HG03521 (cell line): Measurements from ENCODE around the gene INSL4.

Experiments used
- ATAC-seq: cut with Tn5 transposase; IDR thresholded peaks from one replicate; pipeline ENCODE4 v1.9.1; 2021; ENCODE audit warnings: mild to moderate bottlenecking, moderate library complexity; ENCODE audit not compliant: unreplicated experiment

The INSL4 gene

DNA sequence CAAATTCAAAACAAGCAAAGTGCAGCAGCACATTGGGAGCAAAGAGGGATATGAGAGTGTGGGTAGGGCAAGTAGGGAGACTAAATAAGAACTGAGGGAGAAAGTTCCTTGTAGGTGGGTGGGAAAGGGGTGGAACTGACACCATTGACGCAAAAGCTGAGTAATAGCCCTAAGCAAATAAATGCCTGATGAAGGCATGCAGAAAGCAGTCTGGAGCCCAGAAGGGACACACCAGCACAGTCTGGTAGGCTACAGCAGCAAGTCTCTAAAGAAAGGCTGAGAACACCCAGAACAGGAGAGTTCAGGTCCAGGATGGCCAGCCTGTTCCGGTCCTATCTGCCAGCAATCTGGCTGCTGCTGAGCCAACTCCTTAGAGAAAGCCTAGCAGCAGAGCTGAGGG is at the start of gene INSL4:
Gene INSL4, plus strand, starts transcription at position 208 of the 400 bp plus-strand sequence. Its CDS starts 105 bp downstream, at position 313.
- no peak for ATAC-seq

DNA sequence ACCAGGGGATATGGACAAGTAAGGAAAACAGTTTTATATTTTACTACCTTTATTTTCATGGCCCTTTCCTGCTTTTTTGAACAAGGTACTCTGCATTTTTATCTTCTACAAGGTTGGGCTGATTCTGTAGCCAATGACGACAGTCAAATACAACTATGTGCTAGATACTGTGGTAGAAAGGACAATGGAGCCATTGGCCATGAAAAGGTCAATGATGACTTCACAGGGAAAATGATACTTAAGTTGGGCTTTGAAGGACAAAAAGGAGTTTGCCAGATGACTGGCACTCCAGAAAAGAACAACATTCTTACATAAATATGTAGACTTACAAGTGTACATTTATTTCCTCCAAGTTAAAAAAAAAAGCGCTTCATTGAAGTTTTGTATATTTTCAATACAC is 46.4 kb upstream of the INSL4 start:
- ATAC-seq, result no peak

- ATAC-seq, result no peak
Measured at GRCh38 chr9:5185220-5185840, 45.9 kb upstream of the INSL4 start, which contains the start of gene INSL6. Gene INSL6, minus strand, starts transcription at chr9:5185639. Its CDS starts 37 bp downstream, at chr9:5185602.

DNA sequence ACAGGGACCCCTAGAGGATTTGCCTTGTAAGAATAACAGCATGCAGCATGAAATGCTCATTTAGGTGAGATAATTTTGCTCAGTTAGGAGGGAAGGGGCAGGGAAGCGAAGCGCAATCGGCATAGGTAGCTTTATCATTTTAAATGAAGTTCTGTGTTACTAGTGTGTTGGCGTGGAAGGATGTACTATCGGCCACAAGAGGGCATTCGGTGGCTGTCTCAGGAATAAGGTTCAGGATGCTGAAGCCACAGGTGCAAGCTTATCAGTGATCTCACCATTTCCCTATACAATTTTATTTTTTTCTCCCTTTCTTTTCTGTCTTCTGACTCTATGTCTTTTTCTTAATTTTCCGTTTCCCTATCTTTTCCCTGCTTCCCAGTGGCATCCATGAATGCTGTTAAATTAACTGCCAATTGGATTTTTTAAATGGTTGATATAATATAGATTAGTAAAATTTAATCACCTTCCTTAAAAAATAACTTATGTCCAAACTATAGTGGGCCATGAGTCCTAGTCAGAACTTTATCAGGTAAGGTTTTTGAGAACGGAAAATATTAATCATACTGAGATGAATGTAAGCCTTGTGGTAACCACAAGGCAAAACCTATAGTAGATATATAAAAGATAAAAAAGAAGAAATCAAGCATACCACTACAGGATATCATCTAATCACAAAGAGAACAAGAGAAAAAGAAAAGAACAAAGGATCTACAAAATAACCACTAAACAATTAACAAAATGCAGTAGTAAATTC is 44.6 kb upstream of the INSL4 start:
- no peak for ATAC-seq

DNA sequence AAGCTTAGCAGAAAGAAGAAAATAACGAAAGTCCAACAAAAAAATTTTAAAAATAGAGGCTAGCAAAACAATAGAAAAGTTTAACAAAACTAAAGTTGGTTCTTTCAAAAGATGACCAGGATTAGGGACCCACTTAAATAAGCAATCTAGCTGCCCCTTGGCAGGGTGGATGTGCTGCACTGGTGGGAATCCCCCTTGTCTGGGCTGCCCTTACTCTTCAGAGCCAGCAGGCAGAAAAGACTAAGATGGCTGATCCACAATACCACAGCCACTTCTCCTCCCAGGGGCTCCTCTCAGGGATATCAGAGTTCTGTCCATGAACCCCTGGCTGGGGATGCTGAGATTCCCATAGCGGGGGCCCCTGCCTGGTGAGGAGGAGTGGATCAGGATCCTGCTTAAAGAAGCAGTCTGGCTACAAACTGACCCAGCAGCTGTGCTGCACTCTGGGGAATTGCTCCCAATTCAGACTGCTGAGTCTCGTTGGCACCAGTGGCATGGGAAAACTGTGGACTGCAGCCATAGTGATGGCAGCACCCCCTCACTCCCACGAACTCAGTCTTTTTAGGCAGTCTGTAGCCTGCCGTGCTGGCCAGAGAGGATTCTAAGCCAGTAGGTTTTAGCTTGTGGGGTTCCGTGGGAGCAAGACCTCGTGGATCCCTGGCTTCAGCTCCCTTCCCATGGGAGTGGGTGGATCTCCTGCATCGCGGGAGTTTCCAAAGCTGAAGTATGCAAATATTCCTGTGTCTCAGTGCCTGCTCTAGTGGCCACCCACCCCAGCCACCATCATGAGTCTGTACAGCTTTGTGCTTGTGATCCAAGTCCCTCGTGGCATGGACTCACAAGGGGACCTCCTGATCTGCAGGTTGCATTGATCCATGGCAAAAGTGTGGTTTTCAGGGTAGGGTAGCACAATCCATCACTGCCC is 42.9 kb upstream of the INSL4 start:
- no peak for ATAC-seq

DNA sequence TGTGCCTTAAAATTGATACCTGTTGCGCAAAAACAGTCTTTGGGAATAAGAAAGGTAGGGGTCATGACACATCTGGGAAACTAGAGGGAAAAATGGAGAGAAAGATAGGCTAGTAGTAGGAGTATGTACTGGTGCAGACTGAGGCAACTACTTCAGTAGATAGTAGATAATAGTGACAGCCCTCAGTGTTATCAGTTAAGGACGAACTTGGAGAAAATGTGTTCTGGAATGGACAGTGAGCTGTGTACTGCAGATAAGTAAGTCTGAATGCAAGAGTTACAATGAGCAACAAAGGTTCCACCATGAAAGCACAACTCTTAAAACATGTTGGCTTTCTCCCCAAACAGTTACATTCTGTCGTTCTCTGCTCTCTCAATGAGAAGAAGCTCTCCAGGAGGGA is 39.2 kb upstream of the INSL4 start:
- no peak for ATAC-seq

- ATAC-seq, result no peak
Measured at GRCh38 chr9:5193345-5193744, 37.9 kb upstream of the INSL4 start.

- ATAC-seq, result no peak
Measured at GRCh38 chr9:5195463-5195862, 35.8 kb upstream of the INSL4 start.

- no peak for ATAC-seq
Measured at GRCh38 chr9:5205071-5205470, 26.1 kb upstream of the INSL4 start.

GRCh38 chr9:5230554-5230953 is 665 bp upstream of the INSL4 start:
- no peak for ATAC-seq

DNA sequence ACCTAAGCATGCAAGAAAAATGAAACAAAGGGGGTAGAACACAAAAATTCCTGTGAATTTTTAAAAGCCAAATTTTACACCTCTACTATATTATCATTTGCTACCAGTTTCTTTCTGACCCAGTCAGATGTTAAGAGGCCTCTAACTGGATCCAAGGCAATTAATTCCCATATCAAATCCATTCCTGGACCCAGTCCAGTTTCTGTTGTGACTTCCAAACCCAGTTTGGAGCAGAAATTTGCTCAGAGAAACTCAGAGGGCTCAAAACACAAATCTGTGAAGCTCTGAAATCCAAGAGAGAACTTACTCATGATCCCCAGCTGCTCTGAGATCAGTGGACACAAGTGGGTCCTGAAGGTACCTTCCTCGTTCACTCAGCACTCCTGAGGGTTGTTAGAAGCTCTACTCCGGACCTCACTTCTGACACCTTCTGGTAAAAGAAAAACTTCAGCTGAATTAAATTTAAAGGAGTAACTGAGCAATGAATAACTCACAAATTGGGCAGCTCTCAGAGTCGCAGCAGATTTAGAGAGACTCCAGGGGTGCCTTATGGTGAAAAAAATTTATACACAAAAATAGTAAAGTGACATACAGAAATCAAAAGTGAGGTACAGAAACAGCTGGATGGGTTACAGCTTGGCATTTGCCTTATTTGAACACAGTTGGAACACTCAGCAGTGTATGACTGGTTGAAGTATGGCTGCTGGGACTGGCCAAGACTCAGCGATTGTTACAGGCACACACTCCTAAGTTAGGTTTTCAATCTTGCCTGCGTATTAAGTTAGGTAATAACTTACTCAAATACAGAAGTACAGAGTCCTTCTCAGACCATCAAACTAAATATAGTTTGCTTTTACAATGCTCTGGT is 32.4 kb downstream of the INSL4 start:
- no peak for ATAC-seq

DNA sequence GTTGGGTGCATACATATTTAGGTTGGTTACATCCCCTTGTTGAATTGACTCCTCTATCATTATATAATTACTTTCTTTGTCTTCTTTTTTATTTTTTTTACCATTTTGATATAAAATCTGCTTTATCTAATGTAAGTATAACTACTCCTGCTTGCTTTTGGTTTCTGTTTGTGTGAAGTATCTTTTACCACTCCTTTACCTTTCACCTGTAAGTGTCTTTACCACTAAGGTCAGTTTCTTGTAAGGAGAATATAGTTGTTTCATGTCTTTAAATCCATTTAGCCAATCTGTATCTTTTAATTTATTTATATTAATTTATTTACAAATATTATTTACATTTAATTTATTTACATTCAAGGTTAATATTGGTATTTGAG is 33.0 kb downstream of the INSL4 start:
- ATAC-seq, result no peak

DNA sequence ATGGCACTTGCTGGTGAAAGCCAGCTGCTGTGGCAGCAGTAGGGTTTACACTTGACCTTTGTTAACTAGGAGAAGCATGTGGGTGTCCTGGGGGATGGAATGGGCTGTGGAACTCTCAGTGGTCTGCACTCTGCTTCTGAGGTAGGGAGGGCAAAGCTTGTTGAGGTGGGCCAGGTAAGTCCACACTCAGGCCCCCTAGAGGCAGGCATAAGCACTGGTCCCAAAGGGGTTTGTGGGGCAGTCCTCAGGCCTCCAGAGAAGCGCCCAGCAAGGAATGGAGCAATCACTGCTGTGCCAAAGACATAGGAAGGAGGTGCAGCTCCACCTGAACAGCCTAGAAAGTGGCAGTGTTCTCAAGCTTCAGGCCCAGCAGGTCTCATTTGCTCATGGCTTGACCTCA is 34.7 kb downstream of the INSL4 start:
- no peak for ATAC-seq

GRCh38 chr9:5269249-5269715 is 38.1 kb downstream of the INSL4 start:
- ATAC-seq, result no peak

DNA sequence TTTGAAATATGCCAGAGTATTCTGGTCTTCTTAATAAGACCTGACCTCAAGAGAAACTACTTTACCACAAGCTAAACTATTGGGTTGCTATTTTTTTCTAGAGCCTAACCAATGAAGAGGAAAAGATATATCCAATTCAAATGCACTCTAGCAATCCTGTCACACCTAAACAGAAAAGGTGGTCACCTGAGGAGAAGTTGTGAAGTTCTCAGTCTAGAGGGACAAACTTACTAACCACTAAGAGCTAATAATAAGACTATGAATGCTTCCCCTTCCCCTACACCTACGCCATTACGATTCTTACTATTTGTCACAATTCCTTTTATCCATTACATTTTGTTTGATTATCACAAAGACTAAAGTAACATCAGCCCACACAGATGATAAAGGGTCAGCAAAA is 43.6 kb downstream of the INSL4 start:
- no peak for ATAC-seq

- ATAC-seq, result no peak
Measured at GRCh38 chr9:5278486-5278885, 47.3 kb downstream of the INSL4 start.
